Measurements from ENCODE around the gene PJA2.

Gene PJA2, protein sequence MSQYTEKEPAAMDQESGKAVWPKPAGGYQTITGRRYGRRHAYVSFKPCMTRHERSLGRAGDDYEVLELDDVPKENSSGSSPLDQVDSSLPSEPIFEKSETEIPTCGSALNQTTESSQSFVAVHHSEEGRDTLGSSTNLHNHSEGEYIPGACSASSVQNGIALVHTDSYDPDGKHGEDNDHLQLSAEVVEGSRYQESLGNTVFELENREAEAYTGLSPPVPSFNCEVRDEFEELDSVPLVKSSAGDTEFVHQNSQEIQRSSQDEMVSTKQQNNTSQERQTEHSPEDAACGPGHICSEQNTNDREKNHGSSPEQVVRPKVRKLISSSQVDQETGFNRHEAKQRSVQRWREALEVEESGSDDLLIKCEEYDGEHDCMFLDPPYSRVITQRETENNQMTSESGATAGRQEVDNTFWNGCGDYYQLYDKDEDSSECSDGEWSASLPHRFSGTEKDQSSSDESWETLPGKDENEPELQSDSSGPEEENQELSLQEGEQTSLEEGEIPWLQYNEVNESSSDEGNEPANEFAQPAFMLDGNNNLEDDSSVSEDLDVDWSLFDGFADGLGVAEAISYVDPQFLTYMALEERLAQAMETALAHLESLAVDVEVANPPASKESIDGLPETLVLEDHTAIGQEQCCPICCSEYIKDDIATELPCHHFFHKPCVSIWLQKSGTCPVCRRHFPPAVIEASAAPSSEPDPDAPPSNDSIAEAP

GRCh38 chr5:109409844-109410388, at the start of gene PJA2:
Gene PJA2, minus strand, starts transcription at chr5:109409974. Its CDS starts 26,541 bp downstream, at chr5:109383433.
- H3K4me3 ChIP-seq (ENCODE audit: low read depth, low read length) = peak within 1 kb of the TSS; percentile 74
- peak; percentile 100 for DNase-seq (ENCODE audit: low read depth)
- TF ChIP-seq, protein P1, sequence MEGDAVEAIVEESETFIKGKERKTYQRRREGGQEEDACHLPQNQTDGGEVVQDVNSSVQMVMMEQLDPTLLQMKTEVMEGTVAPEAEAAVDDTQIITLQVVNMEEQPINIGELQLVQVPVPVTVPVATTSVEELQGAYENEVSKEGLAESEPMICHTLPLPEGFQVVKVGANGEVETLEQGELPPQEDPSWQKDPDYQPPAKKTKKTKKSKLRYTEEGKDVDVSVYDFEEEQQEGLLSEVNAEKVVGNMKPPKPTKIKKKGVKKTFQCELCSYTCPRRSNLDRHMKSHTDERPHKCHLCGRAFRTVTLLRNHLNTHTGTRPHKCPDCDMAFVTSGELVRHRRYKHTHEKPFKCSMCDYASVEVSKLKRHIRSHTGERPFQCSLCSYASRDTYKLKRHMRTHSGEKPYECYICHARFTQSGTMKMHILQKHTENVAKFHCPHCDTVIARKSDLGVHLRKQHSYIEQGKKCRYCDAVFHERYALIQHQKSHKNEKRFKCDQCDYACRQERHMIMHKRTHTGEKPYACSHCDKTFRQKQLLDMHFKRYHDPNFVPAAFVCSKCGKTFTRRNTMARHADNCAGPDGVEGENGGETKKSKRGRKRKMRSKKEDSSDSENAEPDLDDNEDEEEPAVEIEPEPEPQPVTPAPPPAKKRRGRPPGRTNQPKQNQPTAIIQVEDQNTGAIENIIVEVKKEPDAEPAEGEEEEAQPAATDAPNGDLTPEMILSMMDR (IDR thresholded peaks at IDR 0.05; ENCODE audit: insufficient read depth, low read depth, low read length, missing control alignments) = peak; percentile 5

- no peak overlapping the region for H3K4me3 ChIP-seq (ENCODE audit: low read depth, low read length)
- DNase-seq (ENCODE audit: low read depth) = peak; percentile 83
- TF ChIP-seq, protein P1 (IDR thresholded peaks at IDR 0.05; ENCODE audit: insufficient read depth, low read depth, low read length, missing control alignments) = no peak
These were observed 45.9 kb upstream of the PJA2 start for GRCh38 chr5:109455598-109456096.

GRCh38 chr5:109454731-109455505, 45.1 kb upstream of the PJA2 start:
- TF ChIP-seq, protein P1 (IDR thresholded peaks at IDR 0.05; ENCODE audit: insufficient read depth, low read depth, low read length, missing control alignments) = no peak
- no peak for DNase-seq (ENCODE audit: low read depth)
- no peak overlapping the region for H3K4me3 ChIP-seq (ENCODE audit: low read depth, low read length)

GRCh38 chr5:109453251-109453650, 43.5 kb upstream of the PJA2 start:
- H3K4me3 ChIP-seq (ENCODE audit: low read depth, low read length) = no peak overlapping the region
- no peak for DNase-seq (ENCODE audit: low read depth)

DNA sequence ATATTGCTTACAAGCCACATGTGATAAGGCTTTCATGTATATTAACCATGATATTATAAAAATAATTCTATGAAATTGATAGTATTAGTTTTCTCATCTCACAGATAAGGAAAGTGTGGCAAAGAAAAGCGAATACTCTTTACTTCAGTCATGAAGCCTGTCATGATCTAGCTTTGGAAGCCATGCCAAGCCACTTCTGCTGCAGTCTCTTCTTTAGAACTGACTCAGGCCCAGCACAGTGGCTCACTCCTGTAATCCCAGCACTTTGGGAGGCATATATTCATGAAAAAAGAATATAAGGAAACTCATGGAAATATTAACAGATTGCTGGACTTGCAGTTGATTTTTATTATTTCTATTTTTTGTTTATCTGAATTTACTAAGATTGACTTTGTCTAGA, 42.9 kb upstream of the PJA2 start:
- DNase-seq (ENCODE audit: low read depth) = no peak
- TF ChIP-seq, protein P1 (IDR thresholded peaks at IDR 0.05; ENCODE audit: insufficient read depth, low read depth, low read length, missing control alignments) = no peak

More at GRCh38 chr5:109453251-109453650, 43.5 kb upstream of the PJA2 start:
- TF ChIP-seq, protein P1 (IDR thresholded peaks at IDR 0.05; ENCODE audit: insufficient read depth, low read depth, low read length, missing control alignments) = no peak

GRCh38 chr5:109451146-109451545, 41.4 kb upstream of the PJA2 start:
- no peak for DNase-seq (ENCODE audit: low read depth)
- no peak overlapping the region for H3K4me3 ChIP-seq (ENCODE audit: low read depth, low read length)
- TF ChIP-seq, protein P1 (IDR thresholded peaks at IDR 0.05; ENCODE audit: insufficient read depth, low read depth, low read length, missing control alignments) = no peak

More for the DNA sequence above, 42.9 kb upstream of the PJA2 start:
- no peak overlapping the region for H3K4me3 ChIP-seq (ENCODE audit: low read depth, low read length)

Data from GM12865 (cell line).